ENCODE results near the gene USP3.
"Not testable (repeated sequence)": the region's sequence is repeated elsewhere in the genome, so short reads cannot be mapped to it uniquely, and the experiment has no call there.

GRCh38 chr15:63617147-63617546, 112.8 kb downstream of the USP3 start:
- not testable (repeated sequence) for TF ChIP-seq USF1 (CRISPR knock-in tag; IDR thresholded peaks at IDR 0.05); ARID4B (CRISPR knock-in tag; IDR thresholded peaks at IDR 0.05); CHD4 (IDR thresholded peaks at IDR 0.05; ENCODE audit: insufficient read depth, insufficient replicate concordance, low read depth, low read length, poor library complexity, severe bottlenecking); FOXJ3 (CRISPR knock-in tag; IDR thresholded peaks at IDR 0.05); PRPF4 (IDR thresholded peaks at IDR 0.05; ENCODE audit: insufficient read depth, low read depth, low read length, poor library complexity, severe bottlenecking); HDGF (IDR thresholded peaks at IDR 0.05)
- TF ChIP-seq, protein P1, sequence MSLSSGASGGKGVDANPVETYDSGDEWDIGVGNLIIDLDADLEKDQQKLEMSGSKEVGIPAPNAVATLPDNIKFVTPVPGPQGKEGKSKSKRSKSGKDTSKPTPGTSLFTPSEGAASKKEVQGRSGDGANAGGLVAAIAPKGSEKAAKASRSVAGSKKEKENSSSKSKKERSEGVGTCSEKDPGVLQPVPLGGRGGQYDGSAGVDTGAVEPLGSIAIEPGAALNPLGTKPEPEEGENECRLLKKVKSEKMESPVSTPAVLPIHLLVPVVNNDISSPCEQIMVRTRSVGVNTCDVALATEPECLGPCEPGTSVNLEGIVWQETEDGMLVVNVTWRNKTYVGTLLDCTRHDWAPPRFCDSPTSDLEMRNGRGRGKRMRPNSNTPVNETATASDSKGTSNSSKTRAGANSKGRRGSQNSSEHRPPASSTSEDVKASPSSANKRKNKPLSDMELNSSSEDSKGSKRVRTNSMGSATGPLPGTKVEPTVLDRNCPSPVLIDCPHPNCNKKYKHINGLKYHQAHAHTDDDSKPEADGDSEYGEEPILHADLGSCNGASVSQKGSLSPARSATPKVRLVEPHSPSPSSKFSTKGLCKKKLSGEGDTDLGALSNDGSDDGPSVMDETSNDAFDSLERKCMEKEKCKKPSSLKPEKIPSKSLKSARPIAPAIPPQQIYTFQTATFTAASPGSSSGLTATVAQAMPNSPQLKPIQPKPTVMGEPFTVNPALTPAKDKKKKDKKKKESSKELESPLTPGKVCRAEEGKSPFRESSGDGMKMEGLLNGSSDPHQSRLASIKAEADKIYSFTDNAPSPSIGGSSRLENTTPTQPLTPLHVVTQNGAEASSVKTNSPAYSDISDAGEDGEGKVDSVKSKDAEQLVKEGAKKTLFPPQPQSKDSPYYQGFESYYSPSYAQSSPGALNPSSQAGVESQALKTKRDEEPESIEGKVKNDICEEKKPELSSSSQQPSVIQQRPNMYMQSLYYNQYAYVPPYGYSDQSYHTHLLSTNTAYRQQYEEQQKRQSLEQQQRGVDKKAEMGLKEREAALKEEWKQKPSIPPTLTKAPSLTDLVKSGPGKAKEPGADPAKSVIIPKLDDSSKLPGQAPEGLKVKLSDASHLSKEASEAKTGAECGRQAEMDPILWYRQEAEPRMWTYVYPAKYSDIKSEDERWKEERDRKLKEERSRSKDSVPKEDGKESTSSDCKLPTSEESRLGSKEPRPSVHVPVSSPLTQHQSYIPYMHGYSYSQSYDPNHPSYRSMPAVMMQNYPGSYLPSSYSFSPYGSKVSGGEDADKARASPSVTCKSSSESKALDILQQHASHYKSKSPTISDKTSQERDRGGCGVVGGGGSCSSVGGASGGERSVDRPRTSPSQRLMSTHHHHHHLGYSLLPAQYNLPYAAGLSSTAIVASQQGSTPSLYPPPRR (CRISPR knock-in tag; IDR thresholded peaks at IDR 0.05; ENCODE audit: borderline replicate concordance), result not testable (repeated sequence)

All from K562 (cell line).